SK-N-SH (cell line): ENCODE measurements around the gene C1orf141. TPM values are rescaled to one million over a fixed set of nuclear protein-coding genes. Genes with fewer than 3 reads are reported as not detected.

ENCODE experiments used
- CTCF ChIA-PET: fragments of 300-600, 350-600 bp; formaldehyde crosslinking; extraction: SDS; loops from one replicate; lab custom pipeline; 2021; lab: Yijun Ruan, JAX
- POLR2A ChIA-PET: fragments of 350-600 bp; sonication (Branson Sonifier 250); formaldehyde crosslinking; extraction: SDS; loops from one replicate; lab custom pipeline; 2020; ENCODE audit warnings: antibody characterized with exemption, inconsistent platforms; lab: Yijun Ruan, JAX
- DNase-seq: peaks from one replicate; pipeline ENCODE4 v3.0.0; 2012
- H2AFZ ChIP-seq: fragments of 200-600 bp; sonication (generic); 2 replicates; pipeline ENCODE4 v1.8.1; 2016; ENCODE audit warnings: antibody characterized with exemption, mild to moderate bottlenecking, low read depth
- H3F3A ChIP-seq: fragments of 200-600 bp; sonication (generic); replicated peaks from 2 replicates; pipeline ENCODE3; 2016; ENCODE audit warnings: antibody characterized with exemption, mild to moderate bottlenecking; ENCODE audit not compliant: insufficient read depth
- H3K27ac ChIP-seq, 2 experiments: fragments of 200-500 bp in 1 of 2; fragments of 200-600 bp in 1 of 2; sonication (Bioruptor generic) in 1 of 2; sonication (generic), shearing (Covaris generic) in 1 of 2; 2 replicates each; pipeline versions ENCODE4 v1.5.1 to v1.6.1; 2014 to 2016; ENCODE audit warnings: low read depth in 2 of 2, inconsistent platforms in 1 of 2, low read length in 1 of 2, mild to moderate bottlenecking in 1 of 2, mixed read lengths in 1 of 2
- H3K27me3 ChIP-seq: fragments of 200-600 bp; sonication (generic), shearing (Covaris generic); 2 replicates; pipeline ENCODE4 v1.6.1; 2016; ENCODE audit warnings: mixed run types; ENCODE audit not compliant: insufficient read depth
- H3K36me3 ChIP-seq, 2 experiments: fragments of 200-500 bp in 1 of 2; fragments of 200-600 bp in 1 of 2; sonication (Bioruptor generic) in 1 of 2; sonication (generic) in 1 of 2; replicated peaks in 1 of 2; 2 replicates each; pipeline versions ENCODE3 to v1.5.1; 2014 to 2016; ENCODE audit warnings: low read length in 1 of 2, mild to moderate bottlenecking in 1 of 2; ENCODE audit not compliant: insufficient read depth in 2 of 2, control insufficient read depth in 1 of 2
- H3K4me1 ChIP-seq, 2 experiments: fragments of 200-500 bp in 1 of 2; fragments of 200-600 bp in 1 of 2; sonication (Bioruptor generic) in 1 of 2; sonication (generic), shearing (Covaris generic) in 1 of 2; 2 replicates each; pipeline versions ENCODE4 v1.5.1 to v1.6.1; 2014 to 2016; ENCODE audit warnings: low read depth in 1 of 2, low read length in 1 of 2, mixed run types in 1 of 2; ENCODE audit not compliant: insufficient read depth in 2 of 2, control insufficient read depth in 1 of 2
- H3K4me2 ChIP-seq: fragments of 200-600 bp; sonication (generic), shearing (Covaris generic); 2 replicates; pipeline ENCODE4 v1.6.1; 2017; ENCODE audit warnings: mixed run types
- H3K4me3 ChIP-seq, 2 experiments: fragments of 200-500 bp in 1 of 2; fragments of 200-600 bp in 1 of 2; sonication (Bioruptor generic) in 1 of 2; sonication (generic), shearing (Covaris generic) in 1 of 2; 2 replicates each; pipeline versions ENCODE4 v1.5.1 to v1.8.1; 2014 to 2016; ENCODE audit warnings: low read depth in 2 of 2, inconsistent platforms in 1 of 2, low read length in 1 of 2, mild to moderate bottlenecking in 1 of 2, mixed read lengths in 1 of 2, moderate library complexity in 1 of 2
- H3K79me2 ChIP-seq: fragments of 200-600 bp; sonication (generic); 2 replicates; pipeline ENCODE4 v1.8.1; 2017; ENCODE audit warnings: mild to moderate bottlenecking; ENCODE audit not compliant: insufficient read depth
- H3K9ac ChIP-seq: fragments of 200-600 bp; sonication (generic); 2 replicates; pipeline ENCODE4 v1.6.1; 2017; ENCODE audit warnings: mixed run types
- H3K9me2 ChIP-seq: fragments of 200-600 bp; sonication (generic); 2 replicates; pipeline ENCODE4 v1.6.1; 2017; ENCODE audit warnings: mixed run types
- H3K9me3 ChIP-seq: fragments of 200-600 bp; sonication (generic); 2 replicates; pipeline ENCODE4 v1.6.1; 2017; ENCODE audit warnings: mixed run types, mild to moderate bottlenecking, moderate library complexity
- H4K20me1 ChIP-seq: fragments of 200-600 bp; sonication (generic); 2 replicates; pipeline ENCODE4 v1.6.1; 2017; ENCODE audit warnings: mild to moderate bottlenecking, mixed run types; ENCODE audit not compliant: insufficient read depth
- ELF1 ChIP-seq: IDR thresholded peaks from 2 replicates; pipeline ENCODE4 v1.4.0; 2012
- EP300 ChIP-seq, 2 experiments: IDR thresholded peaks; 2 replicates each; pipeline versions ENCODE4 v1.4.0 to v1.6.1; 2012; ENCODE audit warnings: borderline replicate concordance in 1 of 2, low read depth in 1 of 2, low read length in 1 of 2
- EZH2phosphoT487 ChIP-seq: fragments of 200-600 bp; sonication (generic); IDR thresholded peaks from 2 replicates; pipeline ENCODE4 v1.6.1; 2017; ENCODE audit warnings: low read depth, mixed run types, mild to moderate bottlenecking, antibody characterized with exemption, moderate library complexity, borderline replicate concordance
- FOSL2 ChIP-seq: IDR thresholded peaks from 2 replicates; pipeline ENCODE4 v1.4.0; 2012; ENCODE audit warnings: low read depth, mild to moderate bottlenecking, moderate library complexity, borderline replicate concordance
- FOXJ3 ChIP-seq: sonication (generic); formaldehyde crosslinking; IDR thresholded peaks from 2 replicates; pipeline ENCODE4 v1.5.1; 2020; ENCODE audit warnings: mild to moderate bottlenecking, missing genetic modification reagents
- GABPA ChIP-seq: IDR thresholded peaks from 2 replicates; pipeline ENCODE4 v1.4.0; 2012; ENCODE audit warnings: low read depth, mild to moderate bottlenecking
- MXI1 ChIP-seq: IDR thresholded peaks from 2 replicates; pipeline ENCODE4 v1.6.1; 2012; ENCODE audit warnings: mild to moderate bottlenecking, low read depth, low read length, improper control_type of control experiment
- NFIC ChIP-seq: IDR thresholded peaks from 2 replicates; pipeline ENCODE4 v1.4.0; 2012; ENCODE audit warnings: borderline replicate concordance
- RAD21 ChIP-seq: IDR thresholded peaks from 2 replicates; pipeline ENCODE4 v1.6.1; 2012; ENCODE audit warnings: mild to moderate bottlenecking, low read length
- RFX5 ChIP-seq: IDR thresholded peaks from 2 replicates; pipeline ENCODE4 v1.6.1; 2012; ENCODE audit warnings: mild to moderate bottlenecking, improper control_type of control experiment, low read length
- YY1 ChIP-seq: IDR thresholded peaks from 2 replicates; pipeline ENCODE4 v1.4.0; 2012; ENCODE audit warnings: low read depth, mild to moderate bottlenecking
- WGBS: methylation state at CpG from one replicate; pipeline ENCODE4 v1.1.6; 2017; ENCODE audit warnings: low lambda C conversion rate; 5-methylcytosine and 5-hydroxymethylcytosine counted together
- polyA plus RNA-seq, 3 experiments: library from polyadenylated mRNA; depleted of rRNA; stranded (reverse); fragments of >200 nt; gene quantifications; 2 replicates each; pipeline ENCODE4 v1.2.3, GENCODE V29; 2012
- TF ChIP-seq, protein P1 (sequence below): IDR thresholded peaks from 2 replicates; pipeline ENCODE4 v1.4.0; 2012; ENCODE audit warnings: low read depth, borderline replicate concordance
- TF ChIP-seq, protein P2 (sequence below): fragments of 150-350 bp; IDR thresholded peaks from 2 replicates; pipeline ENCODE4 v1.6.1; 2016; ENCODE audit warnings: mild to moderate bottlenecking, low read depth, low read length

The C1orf141 gene
- polyA plus RNA-seq, 1 of the 3 experiments (the other 2 are of a cell fraction) = not detected

DNA sequence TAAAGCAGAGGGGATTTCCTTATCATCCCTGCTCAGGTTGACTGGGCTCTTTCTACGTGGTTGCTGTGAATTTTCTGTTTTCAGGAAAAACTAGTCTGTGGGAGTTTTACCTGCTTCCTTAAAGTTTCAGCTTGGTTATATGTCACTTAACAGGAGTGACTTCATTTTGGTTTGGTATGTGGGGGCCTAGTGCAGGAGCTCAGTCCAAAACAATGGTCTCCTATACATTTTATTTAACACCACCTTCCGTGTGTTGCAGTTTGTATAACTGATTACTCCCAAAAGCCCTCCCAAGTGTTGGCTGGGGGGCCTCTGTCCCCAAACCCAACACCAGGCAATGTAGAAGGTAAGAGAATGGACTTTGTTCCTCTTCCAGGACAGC lies 36.8 kb upstream of the C1orf141 start:
- H3K79me2 ChIP-seq = no peaks in the 10 kb centered on the region
- DNase-seq = no peak
- ChIA-PET CTCF (interaction anchor here (1.6 to 2.3 kb wide), 2 partner anchors 23 to 27 kb away, joined by 5 to 7 read pairs; no protein-coding TSS in a partner anchor), POLR2A (no interaction called here)
- WGBS = 69% methylated on average over 2 of the region's 2 CpGs
- H3K9me3 ChIP-seq = no peaks in the 10 kb centered on the region
- no peaks in the 10 kb centered on the region for H3K36me3 ChIP-seq
- H4K20me1 ChIP-seq = no peaks in the 10 kb centered on the region
- TF ChIP-seq YY1 = no peak
- no peak for TF ChIP-seq GABPA
- TF ChIP-seq MXI1 = no peak
- TF ChIP-seq, protein P1, sequence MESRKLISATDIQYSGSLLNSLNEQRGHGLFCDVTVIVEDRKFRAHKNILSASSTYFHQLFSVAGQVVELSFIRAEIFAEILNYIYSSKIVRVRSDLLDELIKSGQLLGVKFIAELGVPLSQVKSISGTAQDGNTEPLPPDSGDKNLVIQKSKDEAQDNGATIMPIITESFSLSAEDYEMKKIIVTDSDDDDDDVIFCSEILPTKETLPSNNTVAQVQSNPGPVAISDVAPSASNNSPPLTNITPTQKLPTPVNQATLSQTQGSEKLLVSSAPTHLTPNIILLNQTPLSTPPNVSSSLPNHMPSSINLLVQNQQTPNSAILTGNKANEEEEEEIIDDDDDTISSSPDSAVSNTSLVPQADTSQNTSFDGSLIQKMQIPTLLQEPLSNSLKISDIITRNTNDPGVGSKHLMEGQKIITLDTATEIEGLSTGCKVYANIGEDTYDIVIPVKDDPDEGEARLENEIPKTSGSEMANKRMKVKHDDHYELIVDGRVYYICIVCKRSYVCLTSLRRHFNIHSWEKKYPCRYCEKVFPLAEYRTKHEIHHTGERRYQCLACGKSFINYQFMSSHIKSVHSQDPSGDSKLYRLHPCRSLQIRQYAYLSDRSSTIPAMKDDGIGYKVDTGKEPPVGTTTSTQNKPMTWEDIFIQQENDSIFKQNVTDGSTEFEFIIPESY = no peak
- TF ChIP-seq EZH2phosphoT487 = no peak
- TF ChIP-seq FOSL2 = no peak
- TF ChIP-seq FOXJ3 = no peak
- TF ChIP-seq, protein P2, sequence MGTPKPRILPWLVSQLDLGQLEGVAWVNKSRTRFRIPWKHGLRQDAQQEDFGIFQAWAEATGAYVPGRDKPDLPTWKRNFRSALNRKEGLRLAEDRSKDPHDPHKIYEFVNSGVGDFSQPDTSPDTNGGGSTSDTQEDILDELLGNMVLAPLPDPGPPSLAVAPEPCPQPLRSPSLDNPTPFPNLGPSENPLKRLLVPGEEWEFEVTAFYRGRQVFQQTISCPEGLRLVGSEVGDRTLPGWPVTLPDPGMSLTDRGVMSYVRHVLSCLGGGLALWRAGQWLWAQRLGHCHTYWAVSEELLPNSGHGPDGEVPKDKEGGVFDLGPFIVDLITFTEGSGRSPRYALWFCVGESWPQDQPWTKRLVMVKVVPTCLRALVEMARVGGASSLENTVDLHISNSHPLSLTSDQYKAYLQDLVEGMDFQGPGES = no peak
- TF ChIP-seq RAD21 = no peak
- no peak for TF ChIP-seq RFX5
- no peak for TF ChIP-seq NFIC
- TF ChIP-seq EP300 (IDR thresholded peaks at IDR 0.05; ENCODE audit: borderline replicate concordance in 1 of 2, low read depth in 1 of 2, low read length in 1 of 2) = no peak
- TF ChIP-seq ELF1 = no peak
- H3K4me2 ChIP-seq = no peak overlapping the region
- H3K9ac ChIP-seq = no peak overlapping the region
- no peaks in the 10 kb centered on the region for H3K27me3 ChIP-seq
- H3K9me2 ChIP-seq = no peaks in the 10 kb centered on the region
- no peak overlapping the region for H2AFZ ChIP-seq
- H3K4me3 ChIP-seq = no peak overlapping the region
- H3F3A ChIP-seq = no peaks in the 10 kb centered on the region
- no peak overlapping the region for H3K27ac ChIP-seq
- H3K4me1 ChIP-seq = no peaks in the 10 kb centered on the region; a peak in 1 of 4 replicates

DNA sequence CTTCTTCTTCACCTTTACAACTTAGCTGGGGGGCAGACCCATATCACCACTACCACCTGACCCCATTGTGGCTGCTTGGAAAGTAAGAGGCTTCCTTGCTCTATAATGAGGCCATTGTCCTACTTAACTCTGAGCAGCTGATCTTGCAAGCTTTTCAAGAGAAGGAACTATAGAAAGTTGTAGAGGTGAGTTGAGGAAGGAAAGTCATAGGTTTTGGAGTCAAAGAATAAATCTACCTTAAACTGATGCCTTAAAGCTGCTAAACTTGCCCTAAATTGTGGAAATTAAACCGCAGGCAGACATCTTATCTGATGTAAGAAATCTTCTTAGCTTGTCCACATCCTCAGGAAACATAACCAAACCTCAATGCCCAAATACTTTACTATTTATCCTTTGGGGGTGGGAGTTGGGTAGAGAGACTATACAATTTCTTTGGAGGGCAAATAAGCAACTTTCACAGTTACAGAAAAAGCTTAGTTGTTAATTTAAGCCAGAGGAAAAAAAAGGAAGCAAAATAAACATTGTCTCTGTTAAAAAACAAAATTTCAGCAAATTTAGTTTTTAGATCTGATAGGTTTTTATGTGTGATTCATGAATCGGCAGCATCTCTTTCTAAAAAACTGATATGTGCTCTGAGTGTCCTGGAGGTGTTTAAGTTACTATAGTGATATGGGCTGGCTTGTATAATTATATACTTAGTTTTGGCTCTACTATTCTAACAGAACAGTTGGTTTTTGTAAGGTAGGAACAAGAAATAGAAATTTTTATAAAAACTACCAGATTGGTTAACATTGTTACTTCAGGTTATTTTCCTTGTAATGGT lies 36.2 kb upstream of the C1orf141 start:
- DNase-seq = no peak
- Histone ChIP-seq H3F3A (no peaks in the 10 kb centered on the region), H3K4me3 (no peak overlapping the region), H4K20me1 (no peaks in the 10 kb centered on the region), H3K4me1 (no peaks in the 10 kb centered on the region; a peak in 1 of 4 replicates), H3K36me3 (no peaks in the 10 kb centered on the region), H3K27me3 (no peaks in the 10 kb centered on the region), H3K27ac (no peak overlapping the region), H2AFZ (no peak overlapping the region), H3K4me2 (no peak overlapping the region), H3K9me3 (no peaks in the 10 kb centered on the region), H3K79me2 (no peaks in the 10 kb centered on the region), H3K9ac (no peak overlapping the region)
- WGBS = 72% methylated on average over 2 of the region's 2 CpGs
- POLR2A ChIA-PET = no interaction called here
- CTCF ChIA-PET = interaction anchor here (1.6 to 2.3 kb wide), 3 partner anchors 22 to 41 kb away, joined by 4 to 7 read pairs (median 5); no protein-coding TSS in a partner anchor
- TF ChIP-seq ELF1 = no peak
- TF ChIP-seq EZH2phosphoT487 = no peak
- TF ChIP-seq, protein P2 = no peak
- no peak for TF ChIP-seq RFX5
- TF ChIP-seq, all 33 proteins: peak for 0
- H3K9me2 ChIP-seq = no peaks in the 10 kb centered on the region
